AML-193 (cell line): ENCODE measurements around the gene NUDT21.
"Not testable (repeated sequence)": the region's sequence is repeated elsewhere in the genome, so short reads cannot be mapped to it uniquely, and the experiment has no call there.

ENCODE experiments used
- DNase-seq, 2 experiments: peaks; one replicate each; lab custom pipeline; 2025; lab: John Stamatoyannopoulos, UW

The NUDT21 gene

DNA sequence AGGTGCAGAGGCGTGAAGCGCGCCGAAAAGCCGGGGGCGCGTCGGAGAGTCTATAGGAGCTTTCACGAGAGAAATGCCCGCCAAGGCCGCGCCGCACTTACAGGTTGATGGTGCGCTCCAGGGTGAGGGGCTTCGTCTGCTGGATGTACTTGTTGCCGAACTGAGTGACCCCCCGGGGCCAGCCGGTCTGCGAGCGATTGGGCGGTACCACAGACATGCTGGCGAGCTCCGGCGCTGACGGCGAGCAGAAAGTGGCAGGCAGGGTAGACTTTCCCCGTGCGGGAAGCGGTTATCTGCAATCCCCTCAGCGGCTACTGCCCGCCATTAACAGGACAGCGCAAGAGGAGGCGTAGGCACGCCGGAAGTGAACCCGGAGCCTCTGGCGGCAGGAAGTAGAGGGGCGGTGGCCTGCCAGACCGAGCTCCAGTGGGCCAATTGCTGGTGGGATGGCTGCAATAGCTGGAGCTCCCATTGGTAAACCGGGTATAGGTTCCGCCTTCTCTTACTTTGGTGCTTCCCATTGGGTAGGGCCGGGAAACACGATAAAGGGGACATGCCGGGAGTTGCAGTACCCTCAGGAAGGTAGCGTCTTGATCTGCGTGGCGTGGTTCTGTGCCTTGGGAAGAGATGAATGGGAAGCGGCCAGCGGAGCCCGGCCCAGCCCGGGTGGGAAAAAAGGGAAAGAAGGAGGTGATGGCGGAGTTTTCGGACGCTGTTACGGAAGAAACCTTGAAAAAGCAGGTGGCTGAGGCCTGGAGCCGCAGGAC lies at the start of gene NUDT21, which contains the start of gene OGFOD1:
NUDT21 (minus strand) TSS at position 347 of the 767 bp plus-strand sequence; CDS start at position 217, 130 bp downstream.
OGFOD1 (plus strand) TSS at position 569 of the 767 bp plus-strand sequence; CDS start at position 628, 59 bp downstream.
- peak; percentile 98 to 99 for DNase-seq

DNA sequence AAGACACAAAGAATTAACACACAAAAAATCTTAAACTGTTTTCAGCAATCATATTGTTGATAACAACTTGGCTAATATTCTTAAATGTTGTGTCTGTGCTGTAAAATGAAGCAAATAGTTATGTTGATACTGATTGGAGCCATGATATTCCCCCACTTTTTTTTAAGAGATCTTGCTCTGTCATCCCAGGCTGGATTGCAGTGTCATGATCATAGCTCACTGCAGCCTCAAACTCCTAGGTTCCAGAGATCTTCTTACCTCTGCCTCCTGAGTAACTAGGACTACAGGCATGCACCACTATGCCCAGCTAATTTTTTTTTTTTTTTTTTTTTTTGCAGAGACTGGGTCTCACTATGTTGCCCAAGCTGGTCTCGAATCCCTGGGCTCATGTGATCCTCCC lies 42.7 kb upstream of the NUDT21 start:
- DNase-seq = no peak

DNA sequence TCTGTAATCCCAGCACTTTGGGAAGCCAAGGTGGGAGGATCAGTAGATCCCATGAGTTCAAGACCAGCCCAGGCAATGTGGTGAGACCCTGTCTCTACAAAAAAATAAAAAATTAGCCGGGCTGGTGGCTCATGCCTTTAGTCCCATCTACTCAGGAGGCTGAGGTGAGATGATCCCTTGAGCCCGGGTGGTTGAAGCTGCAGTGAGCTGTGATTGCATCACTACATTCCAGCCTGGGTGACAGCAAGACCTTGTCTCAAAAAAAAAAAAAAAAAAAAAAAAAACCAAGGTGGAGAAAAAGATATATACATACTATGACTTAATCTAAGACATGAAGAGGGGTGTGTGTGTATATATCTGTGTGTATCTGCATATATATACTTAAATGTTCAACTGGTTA lies 42.0 kb upstream of the NUDT21 start:
- no peak for DNase-seq

DNA sequence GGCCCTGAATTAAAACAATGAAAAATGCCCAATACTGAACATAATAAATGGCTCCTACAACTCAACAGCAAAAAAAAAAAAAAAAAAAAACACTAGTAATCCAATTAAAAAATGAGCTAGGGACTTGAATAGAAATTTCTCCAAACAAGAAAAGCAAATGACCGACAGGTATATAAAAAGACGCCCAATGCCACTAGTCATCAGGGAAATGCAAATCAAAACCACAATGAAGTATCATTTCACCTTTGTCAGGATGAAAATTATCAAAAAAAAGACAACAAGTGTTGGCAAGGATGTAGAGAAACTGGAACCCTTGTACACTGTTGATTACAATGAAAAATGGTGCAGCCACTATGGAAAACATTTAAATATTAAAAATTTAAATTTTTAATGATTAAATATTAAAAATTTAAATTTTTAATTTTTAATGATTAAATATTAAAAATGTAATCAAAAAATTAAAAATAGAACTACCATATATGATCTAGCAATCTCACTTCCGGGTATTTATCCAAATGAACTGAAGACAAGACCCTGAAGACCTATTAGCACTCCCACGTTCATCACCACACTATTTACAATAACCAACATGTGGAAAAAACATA lies 40.6 kb upstream of the NUDT21 start:
- no peak for DNase-seq

DNA sequence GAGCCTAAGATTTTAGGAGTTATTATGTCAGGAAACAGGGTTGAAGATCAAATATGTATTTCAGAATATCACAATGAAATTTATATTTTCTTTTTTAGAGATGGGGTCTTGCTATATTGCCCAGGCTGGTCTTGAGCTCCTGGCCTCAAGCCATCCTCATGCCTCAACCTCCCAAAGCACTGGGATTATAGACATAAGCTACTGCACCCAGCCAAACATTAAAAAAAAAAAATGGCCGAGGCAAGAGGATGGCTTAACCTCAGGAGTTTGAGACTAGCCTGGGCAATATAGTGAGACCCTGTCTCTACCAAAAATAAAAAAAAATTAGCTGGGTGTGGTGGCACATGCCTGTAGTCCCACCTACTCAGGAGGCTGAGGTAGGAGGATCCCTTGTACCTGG lies 37.7 kb upstream of the NUDT21 start:
- not testable (repeated sequence) for DNase-seq

DNA sequence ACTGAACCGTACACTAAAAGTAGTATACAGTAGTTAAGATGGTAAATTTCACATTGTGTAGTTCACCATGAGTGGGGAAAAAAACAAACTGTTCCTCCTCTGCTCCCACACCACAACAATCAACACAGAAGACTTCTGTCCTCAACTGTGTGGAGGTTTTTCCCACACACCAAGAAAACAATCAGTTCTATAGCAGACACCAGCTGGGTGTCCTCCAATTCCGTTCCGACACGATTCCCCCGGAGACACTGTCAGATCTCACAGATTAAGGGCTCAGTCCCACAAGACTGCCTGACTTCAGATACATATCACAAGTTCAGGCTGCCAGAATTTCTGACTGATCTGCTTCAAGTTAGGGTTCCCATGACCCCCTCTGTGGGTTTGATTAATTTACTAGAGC lies 36.9 kb upstream of the NUDT21 start:
- DNase-seq = no peak

DNA sequence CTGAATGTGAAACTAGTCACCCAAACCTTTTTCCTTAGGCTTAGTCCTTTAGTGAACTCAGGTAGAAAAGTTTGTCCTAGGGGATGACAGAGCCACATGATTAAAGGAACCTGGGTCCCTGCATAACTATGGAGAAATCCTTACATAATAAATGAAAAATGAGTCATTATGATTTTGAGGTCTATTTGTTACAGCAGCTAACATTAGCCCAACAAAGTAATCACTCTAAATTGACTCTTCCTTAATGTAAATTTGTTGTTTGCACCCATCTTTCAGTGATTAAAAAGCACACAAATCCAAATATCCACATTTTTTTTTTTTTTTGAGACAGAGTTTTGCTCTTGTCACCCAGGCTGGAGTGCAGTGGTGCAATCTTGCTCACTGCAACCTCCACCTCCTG lies 32.3 kb upstream of the NUDT21 start:
- DNase-seq = no peak

DNA sequence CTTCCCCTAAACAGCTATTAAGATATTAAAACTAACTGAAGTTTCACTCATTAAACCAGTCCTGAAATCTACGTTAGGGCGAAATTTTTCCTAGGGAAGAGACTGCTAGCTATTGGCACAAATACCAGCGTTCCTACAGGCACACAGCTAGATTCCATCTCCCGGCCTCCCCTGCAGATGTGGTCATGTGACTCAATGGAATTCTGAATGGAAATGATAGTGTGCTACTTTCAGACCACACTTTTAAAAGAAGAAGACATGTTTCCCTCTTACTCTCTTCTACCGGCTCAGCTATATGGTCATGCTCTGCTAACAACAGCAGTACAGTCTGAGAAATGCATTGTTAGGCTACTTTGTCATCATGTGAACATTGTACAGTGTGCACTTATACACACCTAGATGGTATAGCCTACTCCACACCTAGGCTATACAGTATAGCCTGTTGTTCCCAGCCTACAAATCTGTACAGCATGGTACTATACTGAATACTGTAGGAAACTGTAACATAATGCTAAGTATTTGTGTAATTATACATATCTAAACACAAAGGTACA lies 31.6 kb upstream of the NUDT21 start:
- DNase-seq = no peak

DNA sequence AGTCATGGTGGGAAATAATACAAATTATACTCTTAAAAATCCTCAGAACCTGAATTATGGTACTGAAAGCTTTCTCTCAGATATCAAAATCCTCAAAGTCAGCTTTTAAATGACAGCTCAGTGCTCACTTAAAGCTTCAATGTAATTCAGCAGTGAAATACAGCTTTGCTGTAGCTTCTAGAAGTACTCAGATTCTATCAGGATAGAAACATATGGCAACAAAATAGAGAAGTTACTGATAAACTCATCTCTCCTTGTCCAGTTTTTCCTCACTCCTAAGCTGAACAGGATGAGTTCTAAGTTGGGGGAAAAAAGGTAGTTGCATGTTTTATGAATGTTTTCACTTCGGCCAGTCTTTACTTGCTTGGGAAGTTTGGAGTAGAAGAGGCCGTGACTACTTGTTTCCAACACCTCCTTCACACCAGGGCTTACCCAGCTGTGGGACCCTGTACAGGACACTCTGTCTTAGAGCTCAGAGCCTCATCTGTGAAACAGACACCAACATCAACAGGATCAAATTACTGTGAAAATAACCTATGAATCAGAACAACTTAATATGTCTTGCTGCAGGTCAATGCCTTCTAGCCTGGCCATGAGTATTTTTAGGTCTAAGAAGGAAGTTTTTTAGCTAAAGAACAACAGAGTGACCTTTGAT lies 30.5 kb upstream of the NUDT21 start:
- no peak for DNase-seq

DNA sequence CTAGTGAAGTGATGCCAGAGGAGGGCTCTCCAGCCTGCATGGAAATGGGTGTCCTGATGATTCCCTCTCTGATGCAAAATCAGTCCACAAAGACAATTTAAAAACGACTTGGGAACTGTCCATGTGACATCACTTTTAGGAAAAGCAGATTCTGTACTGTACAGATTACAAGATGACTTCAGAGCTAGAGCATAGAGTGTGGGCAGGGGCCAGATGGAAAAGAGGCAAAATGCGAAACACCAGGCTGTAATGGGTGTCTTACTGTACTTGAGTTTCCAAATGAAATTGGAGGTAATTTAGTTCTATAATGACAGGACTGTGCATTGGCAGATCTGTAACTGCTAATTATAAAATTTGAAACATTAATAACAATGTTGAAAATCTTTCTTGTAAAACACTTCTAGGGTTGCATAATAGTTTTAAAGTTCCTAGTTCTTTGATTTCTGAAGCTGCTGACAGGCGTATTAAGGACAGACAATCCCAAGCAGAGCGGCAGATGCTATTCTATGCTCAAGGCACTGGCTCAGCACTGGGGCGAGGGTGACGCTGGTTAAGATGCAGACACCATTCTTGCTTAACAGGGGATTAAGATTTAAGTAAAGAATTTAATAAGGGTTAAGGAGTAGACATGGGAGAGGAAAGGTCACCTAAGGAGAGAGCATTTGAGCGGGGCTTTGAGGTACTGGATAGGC lies 29.8 kb upstream of the NUDT21 start:
- no peak for DNase-seq

DNA sequence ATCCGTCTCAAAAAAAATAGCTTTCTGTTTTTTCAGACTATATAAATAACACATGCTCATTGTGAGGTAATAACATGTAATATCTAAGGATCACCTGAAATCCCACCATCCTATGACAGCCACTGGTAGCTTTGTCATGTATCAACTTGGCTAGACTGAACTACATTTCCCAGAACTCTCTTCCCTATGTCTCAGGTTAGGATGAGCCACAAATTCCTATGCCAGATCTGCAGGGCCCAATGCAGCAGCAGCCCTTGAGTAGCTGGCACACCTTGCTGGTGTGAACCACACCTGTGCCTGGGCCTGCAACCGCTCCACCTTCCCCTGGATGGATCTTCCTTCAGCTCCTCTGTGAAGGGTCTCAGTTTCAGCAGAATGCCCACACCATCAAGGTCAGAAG lies 28.3 kb upstream of the NUDT21 start:
- no peak for DNase-seq

DNA sequence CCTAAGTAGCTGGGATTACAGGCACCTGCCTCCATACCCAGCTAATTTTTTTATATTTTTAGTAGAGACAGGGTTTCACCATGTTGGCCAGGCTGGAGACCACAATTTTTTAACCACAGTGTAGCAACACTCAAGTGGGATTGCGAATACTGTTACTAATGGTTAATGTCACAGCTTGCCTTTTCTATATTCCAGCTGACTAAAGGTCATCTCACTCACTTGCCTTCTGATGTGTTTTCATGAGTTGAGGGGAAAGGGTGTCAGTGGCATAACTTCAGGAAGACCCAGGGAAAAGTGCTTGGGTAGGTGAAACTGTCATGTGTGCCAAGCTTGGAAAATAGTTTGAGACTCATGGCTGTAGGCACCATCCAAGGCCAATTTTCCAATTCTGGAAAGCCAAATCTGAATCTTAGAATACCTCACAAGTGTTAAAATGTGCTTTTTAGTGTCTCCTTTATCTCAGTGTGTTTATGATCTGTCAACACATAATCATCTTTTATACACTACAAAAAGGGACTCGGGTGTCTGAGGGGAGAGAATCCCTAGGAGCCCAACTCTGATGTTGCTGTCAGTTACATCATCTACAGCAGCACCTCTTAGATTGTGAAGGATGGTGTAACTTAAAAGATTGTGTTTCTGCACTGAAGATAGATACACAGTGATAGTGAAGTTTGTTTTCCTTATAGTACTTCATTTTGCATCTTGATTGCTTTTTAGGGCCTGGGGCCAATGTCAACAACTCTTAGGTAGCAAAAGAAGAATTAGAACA lies 27.3 kb upstream of the NUDT21 start:
- peak; percentile 58 to 70 for DNase-seq

DNA sequence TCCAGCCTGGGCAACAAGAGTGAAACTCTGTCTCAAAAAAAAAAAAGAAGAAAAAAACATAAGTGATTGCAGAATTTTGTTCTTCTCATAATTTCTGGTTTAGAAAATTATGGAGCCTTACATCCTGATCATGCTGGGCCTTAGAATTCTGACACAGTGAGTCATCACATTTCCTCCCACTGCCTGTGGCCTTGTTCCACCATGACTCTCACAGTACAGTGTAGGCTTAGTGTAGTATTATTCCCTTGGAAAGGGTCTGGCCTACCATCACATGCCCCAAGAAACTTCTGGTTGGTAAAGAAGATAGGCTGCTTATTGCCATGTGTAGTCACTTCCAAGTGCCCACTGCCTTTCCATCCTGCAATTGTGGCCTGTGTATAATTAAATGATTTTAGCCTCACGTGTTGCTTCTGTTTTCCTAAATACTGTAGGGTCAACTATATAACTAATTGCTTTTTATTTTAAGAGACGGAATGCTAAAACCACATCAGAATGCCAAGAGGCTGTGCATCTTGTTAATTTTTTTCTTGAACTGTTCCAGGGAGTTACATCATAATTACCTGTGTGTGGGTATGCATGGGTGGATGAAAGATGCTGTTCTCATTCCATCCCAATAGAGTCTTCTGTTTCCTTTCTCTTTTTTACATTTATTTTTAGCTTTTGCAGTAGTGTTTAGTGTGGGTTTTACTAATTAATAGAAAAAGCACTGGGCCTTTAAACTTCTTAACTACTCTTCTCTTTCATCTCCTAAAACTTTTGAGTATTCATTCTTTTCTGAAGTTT lies 26.2 kb upstream of the NUDT21 start:
- peak in 1 of 2 experiments; percentile 29 for DNase-seq

DNA sequence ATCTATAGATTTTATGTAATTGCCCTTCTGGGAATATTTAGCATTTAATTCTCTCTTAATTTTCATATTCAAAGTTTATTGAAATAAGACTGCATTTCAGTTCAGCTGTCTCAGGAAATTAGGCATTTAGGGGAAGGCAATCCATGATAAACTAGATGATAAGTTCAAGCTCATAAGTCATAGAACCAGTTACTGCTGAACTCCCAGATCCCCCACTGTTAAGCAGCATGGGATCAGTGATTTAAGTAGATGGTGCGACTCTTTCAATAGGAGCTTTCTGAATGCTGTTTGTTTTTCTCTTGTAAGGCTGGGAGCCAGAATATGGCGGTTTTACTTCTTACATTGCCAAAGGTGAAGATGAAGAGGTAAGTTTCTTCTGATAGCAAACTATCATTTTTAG lies 24.1 kb upstream of the NUDT21 start:
- DNase-seq = no peak

DNA sequence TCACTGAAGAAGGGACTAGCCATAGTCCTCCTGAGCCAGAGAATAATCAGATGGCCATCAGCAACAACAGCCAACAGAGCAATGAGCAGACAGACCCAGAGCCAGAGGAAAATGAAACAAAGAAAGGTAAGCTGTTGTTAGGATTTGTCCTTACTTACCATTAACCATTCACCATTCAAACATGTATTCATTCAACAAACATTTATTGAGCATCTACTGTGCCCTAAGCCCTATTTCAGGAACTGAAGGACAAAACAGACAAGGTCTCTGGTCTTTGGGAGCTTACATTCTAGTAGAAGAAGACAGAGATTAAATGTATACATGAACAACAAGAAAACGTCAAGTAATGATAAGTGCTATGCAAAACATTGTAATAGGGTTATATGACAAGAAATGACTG lies 19.5 kb upstream of the NUDT21 start:
- DNase-seq = no peak

DNA sequence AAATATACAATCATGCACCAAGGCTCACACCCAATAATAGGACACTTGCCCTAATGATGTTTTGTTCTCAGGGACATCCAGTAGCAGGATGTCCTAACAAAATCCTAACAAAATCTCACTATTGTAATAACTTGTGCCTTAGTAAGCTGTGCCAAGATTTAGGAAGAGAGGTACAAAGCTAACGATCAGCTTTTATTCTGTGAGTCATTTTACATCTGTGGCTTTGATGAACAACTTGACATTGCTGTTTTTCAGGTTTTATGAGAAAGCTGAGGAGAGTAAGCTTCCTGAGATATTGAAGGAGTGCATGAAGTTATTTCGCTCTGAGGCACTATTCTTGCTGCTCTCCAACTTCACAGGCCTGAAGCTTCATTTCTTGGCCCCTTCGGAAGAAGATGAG lies 19.1 kb upstream of the NUDT21 start:
- DNase-seq = no peak

DNA sequence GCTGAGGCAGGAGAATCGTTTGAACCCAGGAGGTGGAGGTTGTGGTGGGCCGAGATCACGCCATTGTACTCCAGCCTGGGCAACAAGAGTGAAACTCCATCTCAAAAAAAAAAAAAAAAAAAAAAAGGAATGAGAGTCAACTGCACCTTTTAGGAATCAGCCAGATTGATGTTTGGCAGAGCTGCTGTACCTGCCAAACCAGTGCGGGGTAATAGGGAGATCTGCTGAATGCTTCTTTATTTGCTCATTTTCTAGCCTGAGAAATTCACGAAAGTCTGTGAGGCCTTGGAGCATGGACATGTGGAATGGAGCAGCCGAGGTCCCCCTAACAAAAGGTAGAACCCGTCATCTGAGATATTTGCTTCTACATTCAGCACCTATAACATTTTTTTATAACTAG lies 18.6 kb upstream of the NUDT21 start:
- DNase-seq = no peak

DNA sequence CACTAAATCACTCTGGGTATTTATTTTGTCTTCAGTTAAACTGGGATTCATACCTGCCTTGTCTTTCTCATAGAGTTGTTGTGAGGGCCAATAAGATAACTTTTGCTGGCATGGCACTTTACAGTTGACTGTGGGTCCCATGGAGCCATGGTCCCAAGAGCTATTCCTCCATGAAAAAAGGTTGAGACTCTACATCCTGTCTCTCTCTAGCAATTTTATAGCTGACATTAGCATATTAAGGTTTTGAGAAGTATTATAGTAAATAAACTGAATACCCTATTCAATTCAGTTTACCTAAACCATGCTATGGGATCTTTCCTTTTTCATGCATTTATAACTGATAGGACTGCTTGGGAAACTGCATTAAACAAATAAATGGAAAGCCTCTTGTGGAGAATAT lies 17.7 kb upstream of the NUDT21 start:
- DNase-seq = no peak

DNA sequence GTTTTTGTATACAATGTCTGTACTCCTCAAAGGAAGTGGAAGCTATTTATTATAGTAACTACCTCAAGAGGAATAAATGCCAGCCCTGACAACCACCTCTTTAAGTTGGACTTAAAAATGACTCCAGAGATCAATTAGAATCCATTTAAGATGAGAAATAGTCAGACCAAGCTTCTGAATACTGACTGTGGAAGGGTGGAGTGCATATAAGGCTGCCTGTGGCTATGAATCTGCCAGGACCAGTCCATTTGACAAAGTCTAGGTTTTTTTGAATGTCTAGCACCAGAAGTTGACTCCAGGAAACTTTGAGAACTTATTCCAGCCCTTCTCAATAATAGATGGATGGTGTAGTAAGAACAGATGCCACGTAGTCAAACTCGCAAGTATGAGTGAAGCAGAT lies 15.2 kb upstream of the NUDT21 start:
- no peak for DNase-seq

DNA sequence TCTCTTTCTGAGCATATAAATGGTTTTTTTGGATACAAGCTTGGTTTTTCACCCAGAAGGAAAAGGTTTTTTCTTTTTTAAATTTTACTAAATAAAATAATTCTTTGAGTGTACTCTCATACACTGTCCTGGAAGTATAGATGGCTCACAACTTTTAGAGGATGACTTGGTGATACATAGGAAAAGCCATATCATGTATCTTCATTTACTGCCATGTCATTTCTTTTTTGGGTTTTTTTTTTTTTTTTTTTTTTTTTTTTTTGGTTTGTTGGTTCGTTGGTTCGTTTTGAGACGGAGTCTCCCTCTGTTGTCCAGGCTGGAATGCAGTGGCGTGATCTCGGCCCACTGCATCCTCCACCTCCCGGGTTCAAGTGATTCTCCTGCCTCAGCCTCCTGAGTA lies 12.0 kb upstream of the NUDT21 start:
- no peak for DNase-seq
